DOHH2 (cell line): ENCODE data around the gene ACAD9.

Source experiments
- EZH2phosphoT487 ChIP-seq: fragments of 200-600 bp; sonication (generic); IDR thresholded peaks from 2 replicates; pipeline ENCODE4 v1.6.1; 2017; ENCODE audit warnings: borderline replicate concordance, mild to moderate bottlenecking, antibody characterized with exemption, low read length, moderate library complexity, mixed read lengths
- TF ChIP-seq, protein P1 (sequence below): fragments of 200-600 bp; sonication (generic); IDR thresholded peaks from one replicate; pipeline ENCODE4 v1.5.1; 2014; ENCODE audit warnings: antibody characterized with exemption, mild to moderate bottlenecking, low read depth, low read length; ENCODE audit not compliant: poor library complexity, severe bottlenecking

DNA sequence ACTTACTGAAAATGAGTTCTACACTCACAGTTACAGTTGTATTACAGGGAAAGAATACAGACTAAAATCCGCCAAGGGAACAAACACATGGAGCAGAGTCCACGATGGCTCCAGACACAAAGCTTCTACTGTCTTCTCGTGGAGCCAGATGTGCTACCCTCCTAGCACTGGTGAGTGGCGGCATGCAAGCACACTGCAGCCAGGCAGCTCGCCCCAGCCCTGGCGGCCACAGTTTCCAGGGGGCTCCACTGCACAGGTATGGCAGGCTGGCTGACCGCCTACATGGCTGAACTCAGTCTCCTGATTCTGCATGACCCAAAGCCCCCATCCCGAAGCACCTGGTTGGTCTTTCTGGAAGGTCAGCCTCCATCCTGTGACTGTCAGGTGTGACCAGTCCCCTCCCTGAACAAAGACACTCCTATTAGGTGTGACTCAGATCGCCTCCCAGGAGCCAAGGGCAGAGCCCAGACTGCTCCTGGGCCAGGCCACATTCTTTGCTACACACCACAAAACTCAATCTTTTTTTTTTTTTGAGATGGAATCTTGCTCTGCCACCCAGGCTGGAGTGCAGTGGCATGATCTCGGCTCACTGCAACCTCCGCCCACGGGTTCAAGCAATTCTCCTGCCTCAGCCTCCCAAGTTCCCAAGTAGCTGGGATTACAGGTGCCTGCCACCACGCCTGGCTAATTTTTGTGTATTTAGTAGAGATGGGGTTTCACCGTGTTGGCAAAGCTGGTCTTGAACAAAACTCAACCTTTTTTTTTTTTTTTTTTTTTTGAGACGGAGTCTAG, 62.9 kb downstream of the ACAD9 start:
- TF ChIP-seq, protein P1, sequence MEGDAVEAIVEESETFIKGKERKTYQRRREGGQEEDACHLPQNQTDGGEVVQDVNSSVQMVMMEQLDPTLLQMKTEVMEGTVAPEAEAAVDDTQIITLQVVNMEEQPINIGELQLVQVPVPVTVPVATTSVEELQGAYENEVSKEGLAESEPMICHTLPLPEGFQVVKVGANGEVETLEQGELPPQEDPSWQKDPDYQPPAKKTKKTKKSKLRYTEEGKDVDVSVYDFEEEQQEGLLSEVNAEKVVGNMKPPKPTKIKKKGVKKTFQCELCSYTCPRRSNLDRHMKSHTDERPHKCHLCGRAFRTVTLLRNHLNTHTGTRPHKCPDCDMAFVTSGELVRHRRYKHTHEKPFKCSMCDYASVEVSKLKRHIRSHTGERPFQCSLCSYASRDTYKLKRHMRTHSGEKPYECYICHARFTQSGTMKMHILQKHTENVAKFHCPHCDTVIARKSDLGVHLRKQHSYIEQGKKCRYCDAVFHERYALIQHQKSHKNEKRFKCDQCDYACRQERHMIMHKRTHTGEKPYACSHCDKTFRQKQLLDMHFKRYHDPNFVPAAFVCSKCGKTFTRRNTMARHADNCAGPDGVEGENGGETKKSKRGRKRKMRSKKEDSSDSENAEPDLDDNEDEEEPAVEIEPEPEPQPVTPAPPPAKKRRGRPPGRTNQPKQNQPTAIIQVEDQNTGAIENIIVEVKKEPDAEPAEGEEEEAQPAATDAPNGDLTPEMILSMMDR, result no peak
- TF ChIP-seq EZH2phosphoT487, result no peak
